Stomach (tissue), 19 donors: ENCODE measurements around the gene EPOP. TPM values are rescaled to one million over a fixed set of nuclear protein-coding genes. Genes with fewer than 3 reads are reported as not detected.

Experiments used
- DNase-seq, 2 donors: peaks; one replicate each; pipeline versions ENCODE4 v3.0.0 to v3.0.0-alpha.2; 2013 to 2019
- H3K27ac ChIP-seq, 5 donors: fragments of 200-600 bp in 4 of 5; sonication (generic) in 4 of 5; one replicate each; pipeline ENCODE4 v1.5.1; 2013 to 2019; ENCODE audit warnings: mild to moderate bottlenecking in 1 of 5, moderate library complexity in 1 of 5
- H3K27me3 ChIP-seq, 3 donors: fragments of 200-600 bp; sonication (generic); one replicate each; pipeline ENCODE4 v1.5.1; 2017 to 2019; ENCODE audit warnings: mixed run types in 1 of 3
- H3K36me3 ChIP-seq, 4 donors: fragments of 200-600 bp; sonication (generic); 1 replicate in 3 of 4; 2 replicates in 1 of 4; pipeline ENCODE4 v1.5.1; 2016 to 2019
- H3K4me1 ChIP-seq, 4 donors: fragments of 200-600 bp; sonication (generic); one replicate each; pipeline ENCODE4 v1.5.1; 2016 to 2019
- H3K4me3 ChIP-seq, 4 donors: fragments of 200-600 bp; sonication (generic) in 3 of 4; one replicate each; pipeline ENCODE4 v1.5.1; 2016 to 2019; ENCODE audit warnings: mild to moderate bottlenecking in 1 of 4
- H3K9me3 ChIP-seq, 4 donors: fragments of 200-600 bp; sonication (generic); one replicate each; pipeline ENCODE4 v1.5.1; 2016 to 2019
- CTCF ChIP-seq, 7 experiments: fragments of 450-650 bp in 4 of 7; fragments of 200-600 bp in 3 of 7; sonication (generic) in 3 of 7; IDR thresholded peaks; one replicate each; pipeline ENCODE4 v1.5.1; 2016 to 2019; ENCODE audit warnings: antibody characterized with exemption in 7 of 7, control low read depth in 2 of 7, mild to moderate bottlenecking in 1 of 7
- EP300 ChIP-seq: sonication (generic); formaldehyde crosslinking; IDR thresholded peaks from one replicate; pipeline ENCODE4 v1.6.1; 2017; ENCODE audit warnings: antibody characterized with exemption
- POLR2A ChIP-seq, 4 donors: fragments of 450-650 bp; IDR thresholded peaks; one replicate each; pipeline ENCODE4 v1.6.1; 2016; ENCODE audit warnings: antibody characterized with exemption in 4 of 4, control low read depth in 2 of 4, mild to moderate bottlenecking in 1 of 4, moderate library complexity in 1 of 4
- POLR2AphosphoS5 ChIP-seq, 3 donors: sonication (generic); formaldehyde crosslinking; IDR thresholded peaks; one replicate each; pipeline ENCODE4 v1.6.1; 2016; ENCODE audit warnings: antibody characterized with exemption in 3 of 3
- WGBS, 5 donors: extraction: QIAGEN DNeasy Blood & Tissue Kit in 3 of 5; methylation state at CpG; one replicate each; pipeline versions ENCODE4 v1.1.5 to v1.1.7; 2013 to 2018; 5-methylcytosine and 5-hydroxymethylcytosine counted together
- intact Hi-C: fragments of 100-400 bp; cut with DNase I; formaldehyde crosslinking; loops from one replicate; pipeline ENCODE4 v1.15.1; 2023; ENCODE audit warnings: low total_unique reads
- long read RNA-seq, 10 donors: transcript quantifications; one replicate each; lab custom pipeline, GENCODE V29; 2026
- polyA plus RNA-seq, 3 donors: library from polyadenylated mRNA; stranded (reverse); fragments of 200-250 nt; gene quantifications; one replicate each; pipeline ENCODE4 v1.2.3, GENCODE V29; 2013
- total RNA-seq, 5 donors: library from RNA; depleted of rRNA; stranded (reverse); fragments of >200 nt; gene quantifications; one replicate each; pipeline versions ENCODE4 v1.1.0 to v1.2.3, GENCODE V29; 2014 to 2016
- donor health status: healthy with polysubstance abuse.
- donor health status: Bipolar disorder and iron deficiency.
- donor health status: healthy.

The EPOP gene
- total RNA-seq (under 1 TPM in 4 of 5 donors, not detected in 1; under 0.01 to 0.72 (median 0.57) TPM), polyA plus RNA-seq (1 to 10 TPM in 2 of 3 donors, under 1 TPM in 1; 0.61 to 1.5 (median 1.1) TPM)
- long read RNA-seq, donor 1 = 0 reads
- long read RNA-seq, donor 2 = 0 reads
- long read RNA-seq, donor 3, partial matches to known transcripts = 0 of 1 reads
- long read RNA-seq, donor 3, other reads (novel, unspliced or antisense) = 0 of 1 reads
- long read RNA-seq, donor 4 = 0 reads
- long read RNA-seq, donor 5, partial matches to known transcripts = 0 of 1 reads
- long read RNA-seq, donor 5, other reads (novel, unspliced or antisense) = 0 of 1 reads
- long read RNA-seq, donor 6, partial matches to known transcripts = 0 of 1 reads
- long read RNA-seq, donor 6, other reads (novel, unspliced or antisense) = 0 of 1 reads
- long read RNA-seq, donor 7 = 0 reads
- long read RNA-seq, donor 8 = 0 reads
- long read RNA-seq, donor 9 = 0 reads
- long read RNA-seq, donor 10 = 0 reads

- H3K27me3 ChIP-seq = peaks cover 11 to 67% (median 49%) of the 10 kb centered on the region in 3 donors
- 3 to 7% (median 3%) methylated on average over 28 to 80 of the region's 80 CpGs for WGBS, 5 donors
- intact Hi-C loops = no loop called here
These were observed at the start of gene EPOP for GRCh38 chr17:38674749-38675615. TSS of gene EPOP (minus strand) at chr17:38674957. CDS start at chr17:38674495, 462 bp downstream.

GRCh38 chr17:38721802-38722201 lies 47.0 kb upstream of the EPOP start:
- Histone ChIP-seq H3K4me1 (peaks cover 13 to 44% (median 33%) of the 10 kb centered on the region in 4 donors), H3K27me3 (no peaks in the 10 kb centered on the region), H3K4me3 (no peak overlapping the region), H3K36me3 (peaks cover 44 to 89% (median 83%) of the 10 kb centered on the region in 4 donors), H3K9me3 (no peaks in the 10 kb centered on the region), H3K27ac (no peak overlapping the region)
- no peak for TF ChIP-seq POLR2AphosphoS5 (IDR thresholded peaks at IDR 0.05)
- TF ChIP-seq POLR2A (IDR thresholded peaks at IDR 0.05) = no peak
- no peak for TF ChIP-seq EP300
- no peak for TF ChIP-seq CTCF (IDR thresholded peaks at IDR 0.05)
- no peak for DNase-seq
- 84 to 95% (median 88%) methylated on average over 5 to 16 of the region's 16 CpGs for WGBS, 5 donors
- intact Hi-C loops = no loop called here

More at GRCh38 chr17:38674749-38675615, at the start of gene EPOP:
- H3K9me3 ChIP-seq = no peaks in the 10 kb centered on the region
- H3K36me3 ChIP-seq = no peaks in the 10 kb centered on the region
- TF ChIP-seq POLR2A (IDR thresholded peaks at IDR 0.05) (no peak), POLR2AphosphoS5 (IDR thresholded peaks at IDR 0.05) (peak; percentile 43 to 74 (median 47)), CTCF (IDR thresholded peaks at IDR 0.05) (no peak)
- H3K4me3 ChIP-seq = peak within 1 kb of the TSS; percentile 59 to 70 (median 63)
- peak within 1 kb of the TSS in 3 of 5 donors; percentile 63 to 80 (median 70) for H3K27ac ChIP-seq
- DNase-seq = peak; percentile 91 to 96
- peaks cover 27 to 44% (median 35%) of the 10 kb centered on the region in 4 donors for H3K4me1 ChIP-seq

- no peaks in the 10 kb centered on the region for H3K27me3 ChIP-seq
- H3K4me1 ChIP-seq = peaks cover 13 to 42% (median 31%) of the 10 kb centered on the region in 4 donors
- intact Hi-C loops = no loop called here
- WGBS, 5 donors = 80 to 89% (median 86%) methylated on average over 6 of the region's 6 CpGs
- H3K36me3 ChIP-seq = peaks cover 52 to 98% (median 91%) of the 10 kb centered on the region in 4 donors
- H3K4me3 ChIP-seq = no peak overlapping the region
- no peak for TF ChIP-seq POLR2A (IDR thresholded peaks at IDR 0.05)
- no peak for TF ChIP-seq EP300
- TF ChIP-seq CTCF (IDR thresholded peaks at IDR 0.05) = no peak
- no peak for TF ChIP-seq POLR2AphosphoS5 (IDR thresholded peaks at IDR 0.05)
- DNase-seq = no peak
- no peaks in the 10 kb centered on the region for H3K9me3 ChIP-seq
- no peak overlapping the region for H3K27ac ChIP-seq
These were observed 46.2 kb upstream of the EPOP start for GRCh38 chr17:38720941-38721340.
